ENCODE measurements around the gene SND1. TPM values are rescaled to one million over a fixed set of nuclear protein-coding genes. Genes with fewer than 3 reads are reported as not detected.

Gene SND1
- total RNA-seq, 4 donors from 2014 or later: 55.5 to 305 (median 80.1) TPM

- Histone ChIP-seq H3K4me1 (no peaks in the 10 kb centered on the region), H3K36me3 (peaks cover 0 to 74% (median 0%) of the 10 kb centered on the region in 3 donors), H3K27me3 (no peaks in the 10 kb centered on the region), H3K27ac (no peak overlapping the region), H3K9me3 (no peaks in the 10 kb centered on the region), H3K4me3 (no peak overlapping the region)
- DNase-seq: no peak
- TF ChIP-seq POLR2A (IDR thresholded peaks at IDR 0.05) (no peak), CTCF (IDR thresholded peaks at IDR 0.05) (no peak)
Measured at GRCh38 chr7:127705461-127705959, 53.5 kb downstream of the SND1 start.

GRCh38 chr7:127706766-127707165 lies 54.8 kb downstream of the SND1 start:
- H3K27ac ChIP-seq: no peak overlapping the region
- H3K4me1 ChIP-seq: no peaks in the 10 kb centered on the region
- H3K27me3 ChIP-seq: no peaks in the 10 kb centered on the region
- H3K9me3 ChIP-seq: no peaks in the 10 kb centered on the region
- DNase-seq: no peak
- no peak overlapping the region for H3K4me3 ChIP-seq
- peaks cover 0 to 70% (median 0%) of the 10 kb centered on the region in 3 donors for H3K36me3 ChIP-seq
- TF ChIP-seq POLR2A (IDR thresholded peaks at IDR 0.05) (no peak), CTCF (IDR thresholded peaks at IDR 0.05) (no peak)

- TF ChIP-seq CTCF (IDR thresholded peaks at IDR 0.05) (no peak), POLR2A (IDR thresholded peaks at IDR 0.05) (no peak)
- Histone ChIP-seq H3K27me3 (no peaks in the 10 kb centered on the region), H3K4me1 (no peaks in the 10 kb centered on the region), H3K4me3 (no peak overlapping the region), H3K36me3 (peaks cover 0 to 56% (median 0%) of the 10 kb centered on the region in 3 donors), H3K27ac (no peak overlapping the region), H3K9me3 (no peaks in the 10 kb centered on the region)
- DNase-seq: no peak
Measured at GRCh38 chr7:127708201-127708600, 56.2 kb downstream of the SND1 start.

GRCh38 chr7:127708788-127709187 lies 56.8 kb downstream of the SND1 start:
- H3K4me1 ChIP-seq: no peaks in the 10 kb centered on the region
- no peak overlapping the region for H3K27ac ChIP-seq
- peak; percentile 47 to 84 (median 77) for TF ChIP-seq CTCF (IDR thresholded peaks at IDR 0.05)
- no peak for TF ChIP-seq POLR2A (IDR thresholded peaks at IDR 0.05)
- no peak overlapping the region for H3K4me3 ChIP-seq
- peak in 2 of 3 donors; percentile 74 to 89 for DNase-seq
- no peaks in the 10 kb centered on the region for H3K27me3 ChIP-seq
- no peaks in the 10 kb centered on the region for H3K9me3 ChIP-seq
- peaks cover 0 to 50% (median 0%) of the 10 kb centered on the region in 3 donors for H3K36me3 ChIP-seq

GRCh38 chr7:127710635-127711034 lies 58.6 kb downstream of the SND1 start:
- no peaks in the 10 kb centered on the region for H3K4me1 ChIP-seq
- no peak overlapping the region for H3K4me3 ChIP-seq
- no peak for TF ChIP-seq CTCF (IDR thresholded peaks at IDR 0.05)
- no peak for TF ChIP-seq POLR2A (IDR thresholded peaks at IDR 0.05)
- peaks cover 0 to 32% (median 0%) of the 10 kb centered on the region in 3 donors for H3K36me3 ChIP-seq
- no peak overlapping the region for H3K27ac ChIP-seq
- H3K9me3 ChIP-seq: no peaks in the 10 kb centered on the region
- DNase-seq: no peak
- H3K27me3 ChIP-seq: no peaks in the 10 kb centered on the region

GRCh38 chr7:127711872-127712271 lies 59.9 kb downstream of the SND1 start:
- no peak overlapping the region for H3K4me3 ChIP-seq
- TF ChIP-seq CTCF (IDR thresholded peaks at IDR 0.05) (no peak), POLR2A (IDR thresholded peaks at IDR 0.05) (no peak)

More at GRCh38 chr7:127711872-127712271, 59.9 kb downstream of the SND1 start:
- Histone ChIP-seq H3K27me3 (no peaks in the 10 kb centered on the region), H3K36me3 (peaks cover 0 to 21% (median 0%) of the 10 kb centered on the region in 3 donors), H3K9me3 (no peaks in the 10 kb centered on the region), H3K27ac (no peak overlapping the region), H3K4me1 (no peaks in the 10 kb centered on the region)
- no peak for DNase-seq
